H9 (cell line): ENCODE measurements around the gene SYNE3. TPM values are rescaled to one million over a fixed set of nuclear protein-coding genes. Genes with fewer than 3 reads are reported as not detected.

Source experiments
- DNase-seq: peaks from one replicate; pipeline ENCODE4 v3.0.0-alpha.2; 2017
- H2AFZ ChIP-seq: one replicate; pipeline ENCODE4 v1.6.1; 2013; ENCODE audit warnings: mild to moderate bottlenecking, low read length, control low read depth, moderate library complexity
- H2AK5ac ChIP-seq: 2 replicates; pipeline ENCODE4 v1.6.1; 2013; ENCODE audit warnings: low read length, control low read depth, mixed read lengths; ENCODE audit not compliant: insufficient read length
- H2BK120ac ChIP-seq: one replicate; pipeline ENCODE4 v1.6.1; 2013; ENCODE audit warnings: low read depth, mild to moderate bottlenecking, low read length, control low read depth, inconsistent platforms; ENCODE audit not compliant: poor library complexity, severe bottlenecking
- H2BK12ac ChIP-seq: 2 replicates; pipeline ENCODE4 v1.6.1; 2013; ENCODE audit warnings: low read length, control low read depth, mixed read lengths, low read depth; ENCODE audit not compliant: insufficient read length
- H2BK15ac ChIP-seq: 2 replicates; pipeline ENCODE4 v1.6.1; 2013; ENCODE audit warnings: low read depth, low read length, control low read depth
- H2BK20ac ChIP-seq: one replicate; pipeline ENCODE4 v1.6.1; 2013; ENCODE audit warnings: low read depth, mild to moderate bottlenecking, low read length, control low read depth, inconsistent platforms; ENCODE audit not compliant: poor library complexity, severe bottlenecking
- H2BK5ac ChIP-seq: 2 replicates; pipeline ENCODE4 v1.6.1; 2013; ENCODE audit warnings: low read length, control low read depth, mixed read lengths; ENCODE audit not compliant: insufficient read length
- H3K14ac ChIP-seq: 2 replicates; pipeline ENCODE4 v1.6.1; 2013; ENCODE audit warnings: low read length, control low read depth; ENCODE audit not compliant: insufficient read depth
- H3K18ac ChIP-seq: 2 replicates; pipeline ENCODE4 v1.6.1; 2013; ENCODE audit warnings: low read depth, mild to moderate bottlenecking, mixed read lengths, low read length, control low read depth; ENCODE audit not compliant: insufficient read length
- H3K23ac ChIP-seq: 2 replicates; pipeline ENCODE4 v1.6.1; 2013; ENCODE audit warnings: low read length, control low read depth, mixed read lengths, low read depth; ENCODE audit not compliant: insufficient read length
- H3K23me2 ChIP-seq: 2 replicates; pipeline ENCODE4 v1.6.1; 2013; ENCODE audit warnings: low read depth, mild to moderate bottlenecking, mixed read lengths, low read length, control low read depth; ENCODE audit not compliant: insufficient read length, poor library complexity, severe bottlenecking
- H3K27ac ChIP-seq: 2 replicates; pipeline ENCODE4 v1.5.1; 2013; ENCODE audit warnings: low read length, control low read depth, mixed read lengths, low read depth; ENCODE audit not compliant: insufficient read length
- H3K27me3 ChIP-seq: 2 replicates; pipeline ENCODE4 v1.6.1; 2013; ENCODE audit warnings: low read length, control low read depth, inconsistent platforms; ENCODE audit not compliant: insufficient read depth
- H3K4ac ChIP-seq: 2 replicates; pipeline ENCODE4 v1.6.1; 2013; ENCODE audit warnings: low read depth, mild to moderate bottlenecking, control low read depth, inconsistent platforms, low read length, moderate library complexity
- H3K4me1 ChIP-seq: 2 replicates; pipeline ENCODE4 v1.6.1; 2013; ENCODE audit warnings: low read length, control low read depth, inconsistent platforms; ENCODE audit not compliant: insufficient read depth
- H3K4me2 ChIP-seq: 2 replicates; pipeline ENCODE4 v1.6.1; 2013; ENCODE audit warnings: low read length, control low read depth, mixed read lengths; ENCODE audit not compliant: insufficient read length, insufficient read depth
- H3K56ac ChIP-seq: 2 replicates; pipeline ENCODE4 v1.6.1; 2013; ENCODE audit warnings: low read depth, mild to moderate bottlenecking, mixed read lengths, low read length, control low read depth; ENCODE audit not compliant: insufficient read length
- H3K79me1 ChIP-seq: 2 replicates; pipeline ENCODE4 v1.6.1; 2013; ENCODE audit warnings: low read depth, mild to moderate bottlenecking, moderate library complexity, low read length, control low read depth, inconsistent platforms; ENCODE audit not compliant: insufficient read depth, poor library complexity, severe bottlenecking
- H3K79me2 ChIP-seq: 2 replicates; pipeline ENCODE4 v1.6.1; 2013; ENCODE audit warnings: low read length, control low read depth, inconsistent platforms; ENCODE audit not compliant: insufficient read depth
- H3K9ac ChIP-seq: 2 replicates; pipeline ENCODE4 v1.6.1; 2013; ENCODE audit warnings: low read length, control low read depth, mixed read lengths; ENCODE audit not compliant: insufficient read length; ENCODE audit errors: extremely low read depth
- H3K9me3 ChIP-seq: one replicate; pipeline ENCODE4 v1.6.1; 2013; ENCODE audit warnings: low read depth, low read length, inconsistent platforms; ENCODE audit not compliant: control insufficient read depth
- H3T11ph ChIP-seq: one replicate; pipeline ENCODE4 v1.6.1; 2013; ENCODE audit warnings: mild to moderate bottlenecking, low read length, control low read depth, inconsistent platforms
- H4K20me1 ChIP-seq: one replicate; pipeline ENCODE4 v1.6.1; 2013; ENCODE audit not compliant: control insufficient read depth, insufficient read length, insufficient read depth
- H4K5ac ChIP-seq: 2 replicates; pipeline ENCODE4 v1.6.1; 2013; ENCODE audit warnings: low read depth, mild to moderate bottlenecking, mixed read lengths, low read length, control low read depth; ENCODE audit not compliant: insufficient read length
- H4K8ac ChIP-seq: replicated peaks from 2 replicates; pipeline ENCODE4 v1.6.1; 2013; ENCODE audit warnings: low read length, control low read depth, mixed read lengths, low read depth; ENCODE audit not compliant: insufficient read length
- H4K91ac ChIP-seq: 2 replicates; pipeline ENCODE4 v1.6.1; 2013; ENCODE audit warnings: low read depth, mild to moderate bottlenecking, moderate library complexity, mixed read lengths, low read length, control low read depth; ENCODE audit not compliant: insufficient read length
- H3K27ac Mint-ChIP-seq, 3 experiments: 2 replicates in 2 of 3; 3 replicates in 1 of 3; pipeline ENCODE4 v1.8.0; 2020 to 2021; ENCODE audit warnings: mixed read lengths in 3 of 3, mild to moderate bottlenecking in 1 of 3, moderate library complexity in 1 of 3
- H3K27me3 Mint-ChIP-seq: 2 replicates; pipeline ENCODE4 v1.8.0; 2021; ENCODE audit warnings: low read depth, mild to moderate bottlenecking, moderate library complexity, mixed read lengths
- H3K36me3 Mint-ChIP-seq, 3 experiments: 2 replicates in 2 of 3; 3 replicates in 1 of 3; pipeline ENCODE4 v1.8.0; 2020 to 2021; ENCODE audit warnings: low read depth in 3 of 3, mixed read lengths in 3 of 3; ENCODE audit not compliant: insufficient read depth in 1 of 3
- H3K4me1 Mint-ChIP-seq, 2 experiments: 2 replicates each; pipeline ENCODE4 v1.8.0; 2020; ENCODE audit warnings: mixed read lengths in 2 of 2
- H3K4me3 Mint-ChIP-seq, 2 experiments: 2 replicates in 1 of 2; 3 replicates in 1 of 2; pipeline ENCODE4 v1.8.0; 2020 to 2021; ENCODE audit warnings: mild to moderate bottlenecking in 2 of 2, mixed read lengths in 2 of 2, moderate library complexity in 1 of 2
- H3K9me3 Mint-ChIP-seq, 2 experiments: 2 replicates in 1 of 2; 3 replicates in 1 of 2; pipeline ENCODE4 v1.8.0; 2020; ENCODE audit warnings: mild to moderate bottlenecking in 2 of 2, mixed read lengths in 2 of 2, moderate library complexity in 1 of 2
- WGBS: extraction: QIAGEN DNeasy Blood & Tissue Kit; methylation state at CpG from one replicate; pipeline ENCODE4 v1.1.7; 2013; ENCODE audit warnings: missing lambda C conversion rate, low lambda C conversion rate, mixed read lengths; ENCODE audit not compliant: insufficient read length; ENCODE audit errors: extremely low coverage; 5-methylcytosine and 5-hydroxymethylcytosine counted together
- total RNA-seq: library from RNA; stranded (reverse); gene quantifications from 2 replicates; pipeline ENCODE4 v1.2.1, GENCODE V29; 2021
- TF ChIP-seq, protein P1 (sequence below): fragments of 200-600 bp; sonication (generic); conservative IDR thresholded peaks from 3 replicates; pipeline ENCODE4 v1.8.0; 2021; ENCODE audit warnings: antibody characterized with exemption, mild to moderate bottlenecking

Gene SYNE3
- total RNA-seq, 1 experiment from 2014 or later, result 0.11 TPM

DNA sequence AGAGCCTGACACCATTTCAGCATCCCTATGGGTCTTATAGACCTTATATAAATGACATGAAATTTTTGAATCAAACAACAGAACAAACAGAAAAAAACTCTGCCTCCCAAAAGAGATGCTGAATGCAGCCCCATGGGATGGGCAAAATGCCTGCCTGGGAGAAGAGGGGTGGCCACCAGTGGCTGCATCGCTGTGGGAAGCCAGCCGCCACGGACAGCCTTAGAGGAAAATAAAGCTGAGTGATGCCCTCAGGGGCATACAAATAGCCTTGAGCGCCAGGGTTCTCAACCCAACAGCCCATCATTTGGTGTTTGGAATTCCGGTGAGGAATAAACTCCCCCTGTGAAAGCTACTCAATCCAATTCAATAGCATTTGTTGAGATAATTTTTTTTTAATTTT lies 22.9 kb downstream of the SYNE3 start:
- peaks cover 0 to 5% of the 10 kb centered on the region in 2 experiments; a peak in 2 of 4 replicates for H3K4me1 Mint-ChIP-seq
- no peak overlapping the region for H2AFZ ChIP-seq

More for the DNA sequence above, 22.9 kb downstream of the SYNE3 start:
- no peak overlapping the region for H3T11ph ChIP-seq
- no peak overlapping the region for H2BK15ac ChIP-seq
- TF ChIP-seq, protein P1, sequence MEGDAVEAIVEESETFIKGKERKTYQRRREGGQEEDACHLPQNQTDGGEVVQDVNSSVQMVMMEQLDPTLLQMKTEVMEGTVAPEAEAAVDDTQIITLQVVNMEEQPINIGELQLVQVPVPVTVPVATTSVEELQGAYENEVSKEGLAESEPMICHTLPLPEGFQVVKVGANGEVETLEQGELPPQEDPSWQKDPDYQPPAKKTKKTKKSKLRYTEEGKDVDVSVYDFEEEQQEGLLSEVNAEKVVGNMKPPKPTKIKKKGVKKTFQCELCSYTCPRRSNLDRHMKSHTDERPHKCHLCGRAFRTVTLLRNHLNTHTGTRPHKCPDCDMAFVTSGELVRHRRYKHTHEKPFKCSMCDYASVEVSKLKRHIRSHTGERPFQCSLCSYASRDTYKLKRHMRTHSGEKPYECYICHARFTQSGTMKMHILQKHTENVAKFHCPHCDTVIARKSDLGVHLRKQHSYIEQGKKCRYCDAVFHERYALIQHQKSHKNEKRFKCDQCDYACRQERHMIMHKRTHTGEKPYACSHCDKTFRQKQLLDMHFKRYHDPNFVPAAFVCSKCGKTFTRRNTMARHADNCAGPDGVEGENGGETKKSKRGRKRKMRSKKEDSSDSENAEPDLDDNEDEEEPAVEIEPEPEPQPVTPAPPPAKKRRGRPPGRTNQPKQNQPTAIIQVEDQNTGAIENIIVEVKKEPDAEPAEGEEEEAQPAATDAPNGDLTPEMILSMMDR, result no peak
- Mint-ChIP-seq H3K27me3 (no peaks in the 10 kb centered on the region), H3K27ac (no peak overlapping the region), H3K9me3 (peaks cover 0 to 3% of the 10 kb centered on the region in 2 experiments; a peak in 1 of 5 replicates), H3K36me3 (no peaks in the 10 kb centered on the region), H3K4me3 (no peak overlapping the region)
- H3K23me2 ChIP-seq, result no peaks in the 10 kb centered on the region
- no peak overlapping the region for H3K27ac ChIP-seq
- H2BK5ac ChIP-seq, result no peak overlapping the region
- no peak overlapping the region for H3K23ac ChIP-seq
- H2AK5ac ChIP-seq, result no peak overlapping the region
- no peaks in the 10 kb centered on the region for H3K9me3 ChIP-seq
- no peak overlapping the region for H3K9ac ChIP-seq
- H3K79me2 ChIP-seq, result no peaks in the 10 kb centered on the region
- no peak overlapping the region for H3K56ac ChIP-seq
- no peak overlapping the region for H2BK12ac ChIP-seq
- H4K5ac ChIP-seq, result no peak overlapping the region
- WGBS, result no CpG with 5 or more reads among the region's 5 CpGs
- no peaks in the 10 kb centered on the region for H4K20me1 ChIP-seq
- no peak overlapping the region for H4K91ac ChIP-seq
- H2BK20ac ChIP-seq, result no peak overlapping the region
- H2BK120ac ChIP-seq, result no peak overlapping the region
- H3K14ac ChIP-seq, result no peak overlapping the region
- no peaks in the 10 kb centered on the region for H3K4me1 ChIP-seq
- H3K4ac ChIP-seq, result no peak overlapping the region
- no peak for DNase-seq
- H3K27me3 ChIP-seq, result no peaks in the 10 kb centered on the region
- H3K18ac ChIP-seq, result no peak overlapping the region
- no peaks in the 10 kb centered on the region for H3K79me1 ChIP-seq
- no peak overlapping the region for H3K4me2 ChIP-seq
- no peak overlapping the region for H4K8ac ChIP-seq
